ENCODE measurements around the gene ARHGAP19. TPM values are rescaled to one million over a fixed set of nuclear protein-coding genes. Genes with fewer than 3 reads are reported as not detected.

Gene ARHGAP19
- total and polyA plus RNA-seq, 9 of the 15 experiments (the other 6 are each of a cell fraction or from before 2014, with no cell fraction given), result 14.8 to 49.5 (median 26.8) TPM

GRCh38 chr10:97192952-97193435 is 99.4 kb downstream of the ARHGAP19 start (continued):
- TF ChIP-seq SLC30A9 (CRISPR knock-in tag; IDR thresholded peaks at IDR 0.05), result no peak
- no peak for TF ChIP-seq CBX2 (IDR thresholded peaks at IDR 0.05; ENCODE audit: insufficient read depth, low read length, poor library complexity, severe bottlenecking)
- no peak for TF ChIP-seq MED1 (CRISPR knock-in tag; IDR thresholded peaks at IDR 0.05; ENCODE audit: borderline replicate concordance)
- TF ChIP-seq HOMEZ (CRISPR knock-in tag; IDR thresholded peaks at IDR 0.05), result no peak
- TF ChIP-seq ZBTB40 (IDR thresholded peaks at IDR 0.05), result no peak
- TF ChIP-seq ZBTB40 (CRISPR knock-in tag; IDR thresholded peaks at IDR 0.05), result no peak
- TF ChIP-seq E4F1 (CRISPR knock-in tag; IDR thresholded peaks at IDR 0.05; ENCODE audit: borderline replicate concordance), result no peak
- no peak for TF ChIP-seq PML (IDR thresholded peaks at IDR 0.05; ENCODE audit: low read length)
- no peak for TF ChIP-seq ZSCAN29 (IDR thresholded peaks at IDR 0.05)
- no peak for TF ChIP-seq SMARCA4 (IDR thresholded peaks at IDR 0.05)
- no peak for TF ChIP-seq BHLHE40 (IDR thresholded peaks at IDR 0.05; ENCODE audit: low read length)

All from K562 (cell line).